ENCODE results near the gene SPAG9.

The SPAG9 gene

GRCh38 chr17:50934161-50934560 is 186.5 kb downstream of the SPAG9 start:
- no peak for DNase-seq

GRCh38 chr17:50931144-50931908 is 189.3 kb downstream of the SPAG9 start:
- peak; percentile 55 for DNase-seq

- no peak for DNase-seq
Observed at GRCh38 chr17:50928646-50929045, 192.0 kb downstream of the SPAG9 start.

- DNase-seq: no peak
Observed at GRCh38 chr17:50927287-50927686, 193.4 kb downstream of the SPAG9 start.

DNA sequence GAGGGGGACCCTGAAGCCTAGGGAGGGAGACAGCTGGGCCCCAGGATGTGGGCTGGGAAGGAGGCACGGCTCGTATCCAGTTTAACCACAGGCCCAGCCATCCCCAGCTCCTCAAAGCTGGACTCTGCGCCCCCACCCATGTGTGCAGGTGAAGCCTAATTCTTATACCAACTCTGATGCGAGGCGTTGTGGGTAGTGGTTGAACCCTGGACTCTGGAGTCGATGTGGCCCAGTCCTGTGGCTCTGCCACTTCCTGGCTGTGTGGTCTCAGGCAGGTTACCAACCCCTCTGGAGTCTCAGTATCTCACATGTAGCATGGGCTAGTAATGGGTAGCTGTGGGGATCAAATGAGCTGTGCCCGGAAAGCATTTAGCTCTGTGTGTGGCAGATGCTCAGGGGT is 194.1 kb downstream of the SPAG9 start:
- no peak for DNase-seq

- DNase-seq: no peak
Observed at GRCh38 chr17:50925296-50925891, 195.3 kb downstream of the SPAG9 start.

DNA sequence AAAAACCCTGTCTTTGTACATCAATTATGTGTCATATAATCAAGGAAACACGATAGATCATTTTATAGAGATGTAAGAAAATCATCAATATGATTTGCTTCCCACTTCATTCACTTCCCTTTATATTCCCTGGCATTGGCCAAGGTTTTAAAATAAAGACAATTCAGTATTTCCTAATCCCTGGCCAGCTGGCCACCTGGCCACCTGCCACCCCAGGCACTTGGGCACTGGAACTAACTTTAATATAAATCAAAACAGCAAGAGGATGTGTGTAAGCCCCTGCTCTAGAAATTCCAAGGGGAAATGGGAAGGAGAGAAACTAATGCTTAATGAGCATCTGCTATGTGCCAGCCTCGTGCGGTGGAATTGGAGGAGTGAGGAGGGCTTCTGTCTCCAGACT is 195.9 kb downstream of the SPAG9 start:
- no peak for DNase-seq

GRCh38 chr17:50924300-50924699 is 196.4 kb downstream of the SPAG9 start:
- no peak for DNase-seq

- DNase-seq: no peak
Observed at GRCh38 chr17:50923611-50924010, 197.1 kb downstream of the SPAG9 start.

DNA sequence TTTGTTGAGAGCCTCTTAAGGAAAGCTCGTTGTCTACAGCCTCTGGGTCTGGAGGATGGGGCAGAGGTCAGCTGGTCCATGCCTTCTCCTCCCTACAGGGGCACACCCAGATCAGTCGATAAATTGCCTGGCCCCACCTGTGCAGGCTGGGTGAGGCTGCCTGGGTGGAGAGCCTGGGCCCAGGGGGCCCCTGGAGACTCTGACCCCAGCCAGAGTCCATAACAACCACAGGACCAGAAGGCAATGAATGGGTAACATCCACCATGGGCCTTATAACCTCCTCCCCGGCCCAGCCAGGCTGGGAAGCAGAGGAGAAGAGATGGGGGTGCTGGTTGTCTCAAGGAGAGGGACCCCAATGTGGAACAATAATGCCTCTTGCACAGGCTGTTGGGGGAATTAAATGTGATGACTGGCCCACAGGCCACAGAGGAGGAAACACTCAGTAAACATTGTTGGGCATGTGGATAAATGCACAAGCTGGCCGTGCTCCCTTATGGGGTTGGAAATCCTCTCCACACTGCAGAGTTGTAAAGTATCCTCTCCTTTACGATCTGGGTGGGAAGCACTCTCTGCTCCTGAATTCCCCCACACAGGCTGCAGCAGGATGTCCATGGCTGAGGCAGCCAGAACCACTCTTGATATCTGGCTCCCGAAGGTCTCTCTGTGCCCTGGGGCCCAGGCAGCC is 197.8 kb downstream of the SPAG9 start:
- DNase-seq: no peak

- DNase-seq: no peak
Observed at GRCh38 chr17:50922107-50922506, 198.6 kb downstream of the SPAG9 start.

DNA sequence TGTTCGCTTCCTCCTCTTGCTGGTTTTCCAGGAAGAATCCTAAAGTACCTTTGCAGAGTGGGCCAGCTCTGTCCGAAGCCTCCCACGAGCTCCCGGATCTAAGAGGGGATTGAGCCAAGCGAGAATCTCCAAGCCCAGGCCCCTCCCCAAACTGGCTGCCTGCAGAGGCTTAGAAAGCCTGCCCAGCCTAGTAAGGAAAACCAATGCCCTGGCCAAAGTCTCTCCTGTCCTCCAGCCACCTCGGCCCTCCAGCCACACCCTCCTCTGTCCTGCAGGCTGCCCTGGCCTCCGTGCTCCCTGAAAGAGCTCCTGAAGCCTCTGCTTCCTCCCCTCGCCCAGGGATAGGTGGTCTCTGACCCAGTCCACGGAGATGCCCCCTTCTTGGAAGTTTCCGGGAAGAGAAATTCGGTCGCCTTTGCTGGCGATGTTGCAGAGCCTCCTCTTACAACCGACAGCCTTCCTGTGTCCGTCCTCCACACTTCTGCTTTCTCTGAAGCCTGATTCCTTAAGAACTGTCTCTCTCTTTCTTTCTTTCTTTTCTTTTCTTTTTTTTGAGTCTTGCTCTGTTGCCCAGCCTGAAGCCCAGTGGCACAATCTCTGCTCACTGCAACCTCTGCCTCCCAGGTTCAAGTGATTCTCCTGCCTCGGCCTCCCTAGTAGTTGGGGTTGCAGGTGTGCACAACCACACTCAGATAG is 199.6 kb downstream of the SPAG9 start:
- no peak for DNase-seq

DNA sequence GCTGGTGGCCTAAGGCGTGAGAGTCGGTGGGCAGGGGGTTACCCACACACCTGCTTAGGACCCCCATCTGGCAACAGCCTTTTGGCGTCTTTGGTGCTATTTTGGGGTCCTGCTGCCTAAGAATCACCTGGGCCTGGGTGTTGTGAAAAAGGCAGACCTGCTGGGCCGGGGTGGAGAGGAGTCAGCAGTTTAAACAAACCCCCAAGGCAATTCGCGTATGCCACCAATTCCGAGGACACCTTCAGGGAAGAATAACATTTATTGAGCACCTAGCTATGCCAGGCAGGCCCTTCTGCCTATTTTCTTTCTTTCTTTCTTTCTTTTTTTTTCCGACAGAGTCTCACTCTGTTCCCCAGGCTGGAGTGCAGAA is 200.6 kb downstream of the SPAG9 start:
- DNase-seq: no peak

- DNase-seq: no peak
Observed at GRCh38 chr17:50919321-50920040, 201.2 kb downstream of the SPAG9 start.

DNA sequence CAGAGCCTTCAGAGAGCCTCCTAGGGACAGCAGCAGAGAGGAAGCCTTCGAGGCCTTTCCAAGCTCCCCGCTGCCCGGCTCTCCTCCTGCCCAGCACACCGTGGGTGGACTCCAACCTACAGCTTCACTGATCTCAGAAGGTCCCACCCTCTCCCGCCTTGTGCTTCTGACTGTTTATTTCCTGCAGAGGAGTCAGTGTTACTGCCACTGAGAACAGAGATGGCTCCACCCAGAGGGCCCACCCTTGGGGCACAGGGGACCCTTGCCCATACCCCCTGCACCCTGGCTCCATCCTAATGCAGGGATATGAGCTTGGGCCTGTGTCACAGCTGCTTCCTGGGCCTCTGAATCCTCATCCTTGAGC is 201.8 kb downstream of the SPAG9 start:
- no peak for DNase-seq

DNA sequence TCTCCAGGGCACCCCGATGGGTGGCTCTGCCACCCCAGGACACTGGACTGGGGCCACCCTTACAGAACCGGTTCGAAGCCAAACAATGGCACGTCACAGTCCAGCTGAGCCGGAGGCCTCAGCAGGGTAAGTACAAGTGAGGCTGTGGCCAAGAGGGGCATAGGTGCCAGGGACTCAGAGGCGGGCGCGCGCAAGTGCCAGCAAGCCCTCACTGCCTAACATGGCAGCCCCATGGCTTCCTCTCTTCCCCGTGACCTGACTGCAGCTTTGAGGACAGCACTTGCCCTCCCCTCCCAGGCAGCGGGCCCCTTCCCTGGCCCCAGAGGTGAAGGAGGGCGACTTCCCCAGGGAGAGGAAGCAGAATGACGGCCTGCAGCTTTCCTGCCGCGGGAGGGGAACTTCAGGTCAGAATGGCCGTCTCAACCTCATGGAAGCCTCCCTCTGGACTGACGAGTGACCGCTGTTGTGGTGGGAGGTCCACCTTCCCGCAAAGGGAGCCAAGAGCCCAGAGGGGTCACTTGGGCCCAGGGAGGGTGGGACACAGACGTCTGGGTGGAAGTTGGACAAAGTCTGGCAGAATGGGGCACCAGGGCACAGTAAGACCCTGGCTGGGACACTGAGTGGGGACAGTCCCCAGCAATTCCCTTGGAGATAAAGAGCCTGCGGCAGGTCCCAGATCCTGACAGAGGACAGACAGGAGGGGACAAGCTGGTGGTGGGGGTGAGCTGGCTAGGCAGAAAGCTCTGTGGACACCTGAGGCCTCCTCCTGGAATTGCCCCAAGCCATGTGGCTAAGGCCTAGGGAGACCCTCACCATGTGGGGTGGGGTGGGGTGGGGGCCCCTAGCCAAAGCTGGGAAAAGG is 202.4 kb downstream of the SPAG9 start:
- no peak for DNase-seq

DNA sequence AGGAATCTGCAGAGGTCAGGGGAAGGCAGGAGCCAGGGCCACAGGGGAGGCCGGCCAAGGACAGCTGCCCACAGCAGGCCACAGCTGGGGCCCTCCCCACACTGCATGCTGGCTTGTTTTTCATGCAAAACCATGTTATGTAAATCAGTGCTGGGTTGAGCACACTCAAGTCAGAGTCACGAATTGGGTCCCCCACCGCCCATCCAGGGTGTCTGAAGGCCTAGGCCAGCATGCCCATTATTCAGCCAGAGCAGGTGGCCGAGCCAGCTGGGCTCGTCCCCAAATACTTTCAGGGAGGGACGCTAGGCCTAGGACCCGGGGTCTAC is 203.3 kb downstream of the SPAG9 start:
- no peak for DNase-seq

GRCh38 chr17:50916708-50917417 is 203.8 kb downstream of the SPAG9 start:
- DNase-seq: no peak

- DNase-seq: no peak
Observed at GRCh38 chr17:50916026-50916707, 204.5 kb downstream of the SPAG9 start.

GRCh38 chr17:50914505-50915063 is 206.1 kb downstream of the SPAG9 start:
- no peak for DNase-seq

DNA sequence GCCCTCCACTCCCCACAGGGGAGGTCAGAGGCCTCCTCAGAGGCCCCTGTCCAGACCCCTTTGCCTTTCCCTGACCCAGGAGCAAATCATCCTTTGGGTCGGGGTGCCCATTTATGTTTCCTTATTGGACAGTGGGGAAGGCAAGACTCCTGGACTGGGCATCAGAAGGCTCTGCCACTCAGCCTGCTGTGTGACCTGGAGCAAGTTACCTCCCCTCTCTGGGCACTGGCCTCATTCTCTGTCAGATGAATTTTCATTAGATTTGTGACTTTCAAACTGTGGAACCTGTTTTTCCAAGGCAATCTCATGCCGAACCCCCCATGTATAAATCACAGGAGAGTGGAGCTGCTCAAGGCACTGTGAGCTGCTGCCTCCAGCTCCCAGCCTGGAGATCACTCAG is 207.5 kb downstream of the SPAG9 start:
- DNase-seq: no peak

Data from KG1 (cell line).